ENCODE results near the gene ATP6V1B1. TPM values are rescaled to one million over a fixed set of nuclear protein-coding genes. Genes with fewer than 3 reads are reported as not detected.

Gene ATP6V1B1
- total and polyA plus RNA-seq, 9 of the 15 experiments (the other 6 are each of a cell fraction or from before 2014, with no cell fraction given) = not detected

- no peak for DNase-seq (ENCODE audit: extremely low read depth in 1 of 4, low spot score in 3 of 4)
- Histone ChIP-seq H2AFZ (ENCODE audit: low read depth, low read length) (no peak overlapping the region), H3K9me3 (replicated peaks; ENCODE audit: control insufficient read depth, insufficient read depth, low read depth, low read length) (no peaks in the 10 kb centered on the region), H3K79me2 (ENCODE audit: control insufficient read depth, insufficient read depth, low read length) (no peaks in the 10 kb centered on the region), H3K4me3 (no peak overlapping the region), H3K36me3 (ENCODE audit: control insufficient read depth, insufficient read depth, low read length) (no peaks in the 10 kb centered on the region), H3K27me3 (ENCODE audit: control insufficient read depth in 2 of 2, insufficient read depth in 2 of 2, low read length in 2 of 2) (peaks cover 3 to 40% of the 10 kb centered on the region in 2 experiments; a peak in 3 of 5 replicates), H3K9me1 (ENCODE audit: control insufficient read depth, insufficient read depth, low read length) (peaks cover 2% of the 10 kb centered on the region), H3K9ac (ENCODE audit: insufficient read depth in 1 of 2, low read depth in 2 of 2, low read length in 2 of 2) (no peak overlapping the region), H3K4me2 (ENCODE audit: insufficient read depth, low read length) (no peak overlapping the region), H4K20me1 (replicated peaks; ENCODE audit: control insufficient read depth, insufficient read depth, low read length) (peaks cover 6% of the 10 kb centered on the region; the same call in 1 of the 2 replicates), H3K27ac (ENCODE audit: extremely low read depth, low read depth, low read length) (no peak overlapping the region), H3K4me1 (replicated peaks in 1 of 2; ENCODE audit: control insufficient read depth in 2 of 2, insufficient read depth in 2 of 2, low read length in 2 of 2) (peaks cover 0 to 4% of the 10 kb centered on the region in 2 experiments; a peak in 2 of 5 replicates)
- FAIRE-seq = no peak
- in situ Hi-C loops (cut with MboI) (loop anchor here (10.0 kb wide), 2 partner anchors 276 to 626 kb away; no protein-coding TSS in a partner anchor), intact Hi-C loops (cut with micrococcal nuclease) (loop anchor here (10.0 kb wide), 1 partner anchor 636 kb away; the partner anchor contains the start of gene FAM136A)
- ChIA-PET POLR2A (interaction anchor here (0.6 to 1.4 kb wide), 3 partner anchors 15 to 536 kb away, joined by 3 to 5 read pairs (median 3); no protein-coding TSS in a partner anchor), CTCF (ENCODE audit: low intra/inter-chr PET ratio) (no interaction called here)
- no peak for ATAC-seq
- no TSS peak for BruUV-seq (replicated peaks)
- WGBS (ENCODE audit: insufficient coverage, low coverage, missing lambda C conversion rate) = 13% methylated on average over 6 of the region's 6 CpGs
- TF ChIP-seq CHD2 (IDR thresholded peaks at IDR 0.05; ENCODE audit: low read depth, low read length) = no peak
- TF ChIP-seq GTF2F1 (IDR thresholded peaks at IDR 0.05; ENCODE audit: low read depth, low read length) = no peak
- no peak for TF ChIP-seq DPF2 (IDR thresholded peaks at IDR 0.05)
- TF ChIP-seq GTF2E2 (tag; IDR thresholded peaks at IDR 0.05) = no peak
- no peak for TF ChIP-seq EWSR1 (IDR thresholded peaks at IDR 0.05; ENCODE audit: borderline replicate concordance, low read depth, partially characterized antibody)
- TF ChIP-seq ZBTB40 (IDR thresholded peaks at IDR 0.05) = no peak
- TF ChIP-seq ZBTB40 (CRISPR knock-in tag; IDR thresholded peaks at IDR 0.05) = no peak
- no peak for TF ChIP-seq ZNF347 (CRISPR knock-in tag; IDR thresholded peaks at IDR 0.05; ENCODE audit: low read depth)
- TF ChIP-seq ARID3A (IDR thresholded peaks at IDR 0.05; ENCODE audit: borderline replicate concordance, low read depth, low read length) = no peak
- no peak for TF ChIP-seq FOS (IDR thresholded peaks at IDR 0.05; ENCODE audit: extremely low read depth, insufficient read length)
- TF ChIP-seq ZNF408 (CRISPR knock-in tag; IDR thresholded peaks at IDR 0.05; ENCODE audit: low read depth) = no peak
- TF ChIP-seq KAT7 (CRISPR knock-in tag; IDR thresholded peaks at IDR 0.05; ENCODE audit: borderline replicate concordance) = no peak
- TF ChIP-seq HDGF (IDR thresholded peaks at IDR 0.05) = no peak
- no peak for TF ChIP-seq FOXK1 (CRISPR knock-in tag; IDR thresholded peaks at IDR 0.05; ENCODE audit: borderline replicate concordance)
Observed at GRCh38 chr2:70941186-70941585, 5.5 kb downstream of the ATP6V1B1 start.
